Heart right ventricle (tissue), 16 donors: ENCODE results near the gene AMZ1. TPM values are rescaled to one million over a fixed set of nuclear protein-coding genes. Genes with fewer than 3 reads are reported as not detected.

Source experiments
- ATAC-seq, 8 donors: fragments of 200-7000 bp; cut with Tn5 transposase; one replicate each; pipeline ENCODE4 v1.9.1; 2020; ENCODE audit warnings: mild to moderate bottlenecking in 8 of 8, moderate library complexity in 8 of 8, moderate number of reproducible peaks in 1 of 8
- DNase-seq, 2 donors: peaks; one replicate each; pipeline ENCODE4 v3.0.0-alpha.2; 2020
- H3K27ac ChIP-seq, 10 donors: fragments of 200-600 bp; sonication (generic) in 2 of 10; one replicate each; pipeline versions ENCODE4 v1.5.0 to v1.8.0; 2020 to 2022; ENCODE audit warnings: mild to moderate bottlenecking in 3 of 10
- H3K27me3 ChIP-seq, 7 donors: fragments of 200-600 bp; one replicate each; pipeline ENCODE4 v1.8.0; 2021 to 2022; ENCODE audit warnings: mild to moderate bottlenecking in 2 of 7
- H3K36me3 ChIP-seq, 9 donors: fragments of 200-600 bp; sonication (generic) in 1 of 9; one replicate each; pipeline versions ENCODE4 v1.5.0 to v1.8.0; 2020 to 2022; ENCODE audit warnings: mild to moderate bottlenecking in 2 of 9
- H3K4me1 ChIP-seq, 9 donors: fragments of 200-600 bp; sonication (generic) in 1 of 9; one replicate each; pipeline versions ENCODE4 v1.5.0 to v1.8.0; 2020 to 2022; ENCODE audit warnings: mild to moderate bottlenecking in 4 of 9
- H3K4me3 ChIP-seq, 10 donors: fragments of 200-600 bp; sonication (generic) in 2 of 10; one replicate each; pipeline versions ENCODE4 v1.5.0 to v1.8.0; 2020 to 2022; ENCODE audit warnings: mild to moderate bottlenecking in 7 of 10, moderate library complexity in 2 of 10
- H3K9me3 ChIP-seq, 11 donors: fragments of 200-600 bp in 10 of 11; sonication (generic) in 2 of 11; one replicate each; pipeline versions ENCODE4 v1.5.0 to v1.8.0; 2013 to 2022; ENCODE audit warnings: mild to moderate bottlenecking in 2 of 11, control low read depth in 1 of 11, moderate library complexity in 1 of 11
- CTCF ChIP-seq, 9 donors: fragments of 200-600 bp; sonication (generic) in 2 of 9; IDR thresholded peaks; one replicate each; pipeline versions ENCODE4 v1.5.0 to v1.8.0; 2021 to 2022; ENCODE audit warnings: antibody characterized with exemption in 9 of 9, mild to moderate bottlenecking in 5 of 9, moderate library complexity in 1 of 9
- WGBS, 2 donors: extraction: QIAGEN DNeasy Blood & Tissue Kit; methylation state at CpG; one replicate each; pipeline ENCODE4 v1.1.7; 2013; ENCODE audit warnings: inconsistent platforms in 1 of 2; 5-methylcytosine and 5-hydroxymethylcytosine counted together
- intact Hi-C, 10 donors: fragments of 100-400 bp; cut with DNase I; formaldehyde crosslinking; loops; one replicate each; pipeline versions ENCODE4 v1.11.1 to v1.14.2; 2022
- polyA plus RNA-seq, 2 donors: library from polyadenylated mRNA; stranded (reverse); fragments of 200-250 nt; gene quantifications; one replicate each; pipeline ENCODE4 v1.2.3, GENCODE V29; 2013
- total RNA-seq, 10 donors: library from RNA; stranded (reverse); fragmentation: NEBNext Ultra II Directional in 3 of 10; extraction: Animal tissue kit (Norgen Biotek cat#: 25700) in 3 of 10; gene quantifications; one replicate each; pipeline versions ENCODE4 v1.2.1 to v1.2.4, GENCODE V29; 2021 to 2023
- donor health status: Arrhythmogenic right ventricular cardiomyopathy.
- donor health status: ischemic (EF 13 %, LVEDD 7.1; RV severe dilation, severe dysfunction).
- donor health status: healthy with polysubstance abuse.
- donor health status: DM: no; HTN: yes; CAD: no.
- donor health status: DM: no; HTN: no; CAD: no.
- donor health status: ischemic (EF 25% LVEDD 6.9; RV normal size, moderate dysfunction).
- donor health status: ischemic (EF 25% LVEDD 5.7; RV mildly dilated, moderate dysfunction).
- donor health status: healthy.
- donor health status: DM: yes; HTN: yes; CAD: no.
- donor health status: Ischemic cardiomyopathy.
- donor health status: ischemic (EF 35%, LVEDD 5.7; RV mildly dilated, moderate dysfunction).
- donor health status: nonischemic (EF 11% LVEDD 7.7; RV severe dilation, severe dysfunction).
- donor health status: DM: yes; HTN: yes; CAD: no.
- donor health status: PGD.
- donor health status: ischemic (EF 29% LVEDD 5.4; RV normal size, mild dysfunction).
- donor health status: nonischemic (EF 23%, LVEDD 6.1; RV moderate dilation, normal function).

AMZ1 gene
- total and polyA plus RNA-seq, 12 donors: 0.04 to 0.11 (median 0.07) TPM; not detected in 4

- H3K36me3 ChIP-seq: no peaks in the 10 kb centered on the region
- no peak overlapping the region for H3K27ac ChIP-seq
- DNase-seq: no peak
- 93 to 96% methylated on average over 10 of the region's 11 CpGs for WGBS, 2 donors
- no peak for TF ChIP-seq CTCF (IDR thresholded peaks at IDR 0.05)
- H3K27me3 ChIP-seq: peaks cover 0 to 72% (median 57%) of the 10 kb centered on the region in 7 donors
- peaks cover 0 to 4% (median 0%) of the 10 kb centered on the region in 11 donors for H3K9me3 ChIP-seq
- H3K4me1 ChIP-seq: peaks cover 3 to 25% (median 22%) of the 10 kb centered on the region in 9 donors
- intact Hi-C loops: loop anchor here (5.0 to 10.0 kb wide), 7 partner anchors 112 to 240 kb away; partner anchors contain the start of gene GRIFIN (in 2 of the 10)
- no peak for ATAC-seq
- no peak overlapping the region for H3K4me3 ChIP-seq
These were observed 3.5 kb upstream of the AMZ1 start for GRCh38 chr7:2684501-2684900.

- Histone ChIP-seq H3K27me3 (peaks cover 0 to 62% (median 58%) of the 10 kb centered on the region in 7 donors), H3K4me3 (no peak overlapping the region), H3K27ac (no peak overlapping the region), H3K4me1 (peaks cover 7 to 33% (median 17%) of the 10 kb centered on the region in 9 donors), H3K9me3 (peaks cover 0 to 4% (median 0%) of the 10 kb centered on the region in 11 donors), H3K36me3 (no peaks in the 10 kb centered on the region)
- TF ChIP-seq CTCF (IDR thresholded peaks at IDR 0.05): no peak
- WGBS, 2 donors: 93 to 97% methylated on average over 14 of the region's 14 CpGs
- no peak for ATAC-seq
- intact Hi-C loops: loop anchor here in 4 of 10 donors (10.0 kb wide), 3 partner anchors 211 to 241 kb away; partner anchors contain the start of gene GRIFIN (in 2 of the 4)
- DNase-seq: no peak
These were observed 1.9 kb upstream of the AMZ1 start for GRCh38 chr7:2686101-2686500.

- ATAC-seq (peak in 7 of 8 donors; percentile 14 to 42 (median 32)), DNase-seq (peak in 1 of 2 donors; percentile 45)
- Histone ChIP-seq H3K36me3 (no peaks in the 10 kb centered on the region), H3K9me3 (peaks cover 0 to 4% (median 0%) of the 10 kb centered on the region in 11 donors), H3K4me3 (peak overlapping the region in 5 of 10 donors; percentile 31 to 45 (median 38)), H3K27ac (no peak overlapping the region), H3K27me3 (peaks cover 0 to 60% (median 52%) of the 10 kb centered on the region in 7 donors), H3K4me1 (peaks cover 7 to 33% (median 17%) of the 10 kb centered on the region in 9 donors)
- intact Hi-C loops: loop anchor here in 4 of 10 donors (10.0 kb wide), 3 partner anchors 213 to 243 kb away; partner anchors contain the start of gene GRIFIN (in 2 of the 4)
- 30 to 36% methylated on average over 16 to 17 of the region's 17 CpGs for WGBS, 2 donors
- no peak for TF ChIP-seq CTCF (IDR thresholded peaks at IDR 0.05)
These were observed 598 bp upstream of the AMZ1 start for GRCh38 chr7:2687338-2687869.

- Histone ChIP-seq H3K27ac (no peak overlapping the region), H3K4me3 (peak overlapping the region in 9 of 10 donors; percentile 12 to 45 (median 31)), H3K27me3 (peaks cover 0 to 60% (median 52%) of the 10 kb centered on the region in 7 donors), H3K9me3 (no peaks in the 10 kb centered on the region), H3K36me3 (no peaks in the 10 kb centered on the region), H3K4me1 (peaks cover 7 to 33% (median 17%) of the 10 kb centered on the region in 9 donors)
- intact Hi-C loops: loop anchor here in 4 of 10 donors (10.0 kb wide), 3 partner anchors 214 to 244 kb away; partner anchors contain the start of gene GRIFIN (in 2 of the 4)
- TF ChIP-seq CTCF (IDR thresholded peaks at IDR 0.05): no peak
- DNase-seq (no peak), ATAC-seq (peak in 2 of 8 donors; percentile 4 to 23)
- WGBS, 2 donors: 13% methylated on average over 58 to 62 of the region's 62 CpGs
These were observed 674 bp downstream of the AMZ1 start for GRCh38 chr7:2688409-2689342.
